ENCODE measurements around the gene AVP.
"Not testable (repeated sequence)": the region's sequence is repeated elsewhere in the genome, so short reads cannot be mapped to it uniquely, and the experiment has no call there.

The AVP gene

GRCh38 chr20:3084283-3084985 lies at the start of gene AVP:
AVP (minus strand) TSS chr20:3084724; CDS start chr20:3084674, 50 bp downstream.
- DNase-seq = no peak

GRCh38 chr20:3134151-3134550 lies 49.6 kb upstream of the AVP start:
- DNase-seq = no peak

- no peak for DNase-seq
Measured at GRCh38 chr20:3133155-3133554, 48.6 kb upstream of the AVP start.

- DNase-seq = no peak
Measured at GRCh38 chr20:3130051-3130600, 45.6 kb upstream of the AVP start.

GRCh38 chr20:3129094-3129493 lies 44.6 kb upstream of the AVP start:
- DNase-seq = no peak

- no peak for DNase-seq
Measured at GRCh38 chr20:3128275-3128984, 43.9 kb upstream of the AVP start.

GRCh38 chr20:3126527-3126859 lies 42.0 kb upstream of the AVP start:
- DNase-seq = no peak

- not testable (repeated sequence) for DNase-seq
Measured at GRCh38 chr20:3125776-3126526, 41.4 kb upstream of the AVP start.

- DNase-seq = not testable (repeated sequence)
Measured at GRCh38 chr20:3124773-3125560, 40.4 kb upstream of the AVP start.

- not testable (repeated sequence) for DNase-seq
Measured at GRCh38 chr20:3124163-3124562, 39.6 kb upstream of the AVP start.

GRCh38 chr20:3123542-3123941 lies 39.0 kb upstream of the AVP start:
- no peak for DNase-seq

GRCh38 chr20:3121955-3122610 lies 37.6 kb upstream of the AVP start:
- no peak for DNase-seq

GRCh38 chr20:3121271-3121911 lies 36.9 kb upstream of the AVP start:
- no peak for DNase-seq

- no peak for DNase-seq
Measured at GRCh38 chr20:3119044-3119443, 34.5 kb upstream of the AVP start.

- DNase-seq = peak; percentile 22
Measured at GRCh38 chr20:3117839-3118379, 33.4 kb upstream of the AVP start.

GRCh38 chr20:3116341-3116740 lies 31.8 kb upstream of the AVP start:
- no peak for DNase-seq

- no peak for DNase-seq
Measured at GRCh38 chr20:3115190-3116107, 30.9 kb upstream of the AVP start.

GRCh38 chr20:3111995-3112394 lies 27.5 kb upstream of the AVP start:
- no peak for DNase-seq

- no peak for DNase-seq
Measured at GRCh38 chr20:3111507-3111906, 27.0 kb upstream of the AVP start.

All from GF-D8 (cell line).